ENCODE data around the gene TIE1.

Gene TIE1

GRCh38 chr1:43269627-43270375, 31.0 kb upstream of the TIE1 start, which contains the start of gene TMEM125:
TMEM125 (plus strand) TSS chr1:43269983; CDS start chr1:43272723, 2,740 bp downstream.
- TF ChIP-seq CTCF (IDR thresholded peaks at IDR 0.05; ENCODE audit: extremely low read depth, insufficient read depth, missing control alignments) = no peak
- in situ Hi-C loops (cut with MboI; ENCODE audit: low pct_unique_long_range_greater_than_20kb, low sequenced_read_pairs, unreplicated experiment) = no loop called here
- DNase-seq (ENCODE audit: low spot score) = peak; percentile 15

DNA sequence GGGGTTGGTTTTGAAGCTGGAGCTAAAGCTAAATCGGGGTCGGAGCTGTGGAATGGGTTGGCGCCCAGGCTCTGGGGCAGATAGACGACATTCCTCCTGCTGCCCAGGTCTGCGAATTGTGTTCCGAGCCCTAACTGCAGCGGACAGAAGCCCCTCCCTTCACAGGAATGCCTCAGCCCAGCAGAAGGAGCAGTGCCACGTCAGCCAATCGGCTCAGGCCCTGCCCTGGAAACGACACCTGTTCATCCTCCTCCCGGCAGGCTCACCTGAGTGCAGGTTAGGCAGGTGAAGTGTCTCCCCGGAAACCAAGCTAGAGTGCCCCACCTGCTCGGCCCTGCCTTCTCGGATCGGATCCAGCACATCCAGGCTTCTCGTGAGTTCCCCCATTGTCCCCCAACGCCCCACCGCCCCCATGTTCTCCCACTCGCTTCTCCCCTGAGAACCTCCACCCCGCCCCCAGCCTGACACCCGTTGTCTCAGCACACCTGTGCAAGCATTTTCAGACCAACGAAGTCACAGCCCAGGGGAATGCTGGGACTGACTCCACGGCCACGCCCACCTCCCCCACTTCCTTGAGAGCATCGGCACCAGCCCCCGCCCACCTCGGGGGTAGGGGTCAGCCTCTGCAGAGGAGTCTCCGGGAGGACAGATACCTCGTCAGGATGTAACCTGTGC, 30.2 kb upstream of the TIE1 start:
- DNase-seq (ENCODE audit: low spot score) = peak; percentile 27
- in situ Hi-C loops (cut with MboI; ENCODE audit: low pct_unique_long_range_greater_than_20kb, low sequenced_read_pairs, unreplicated experiment) = no loop called here
- TF ChIP-seq CTCF (IDR thresholded peaks at IDR 0.05; ENCODE audit: extremely low read depth, insufficient read depth, missing control alignments) = no peak

GRCh38 chr1:43271186-43272118, 29.3 kb upstream of the TIE1 start:
- TF ChIP-seq CTCF (IDR thresholded peaks at IDR 0.05; ENCODE audit: extremely low read depth, insufficient read depth, missing control alignments) = no peak
- no peak for DNase-seq (ENCODE audit: low spot score)
- in situ Hi-C loops (cut with MboI; ENCODE audit: low pct_unique_long_range_greater_than_20kb, low sequenced_read_pairs, unreplicated experiment) = no loop called here

DNA sequence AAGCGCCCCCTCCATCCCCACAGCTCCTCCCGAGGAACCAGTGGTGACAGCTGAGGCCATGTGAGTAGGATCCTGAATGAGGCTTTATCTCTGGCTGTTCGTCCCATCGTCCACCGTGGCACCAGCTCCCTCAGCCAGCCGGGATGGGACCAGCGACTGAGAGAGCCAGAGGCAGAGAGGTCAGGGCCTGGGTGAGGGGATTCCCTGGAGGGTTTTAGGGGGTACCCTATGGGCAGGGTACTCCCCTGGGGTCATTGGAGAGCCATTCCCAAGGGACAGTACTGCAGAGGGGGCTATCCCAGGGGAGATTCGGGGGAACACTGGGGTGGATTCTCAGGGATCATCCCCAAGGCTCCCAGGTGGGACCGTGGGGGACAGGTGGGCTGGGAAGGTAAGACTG, 28.6 kb upstream of the TIE1 start:
- no peak for DNase-seq (ENCODE audit: low spot score)
- in situ Hi-C loops (cut with MboI; ENCODE audit: low pct_unique_long_range_greater_than_20kb, low sequenced_read_pairs, unreplicated experiment) = no loop called here
- no peak for TF ChIP-seq CTCF (IDR thresholded peaks at IDR 0.05; ENCODE audit: extremely low read depth, insufficient read depth, missing control alignments)

- in situ Hi-C loops (cut with MboI; ENCODE audit: low pct_unique_long_range_greater_than_20kb, low sequenced_read_pairs, unreplicated experiment) = no loop called here
- TF ChIP-seq CTCF (IDR thresholded peaks at IDR 0.05; ENCODE audit: extremely low read depth, insufficient read depth, missing control alignments) = no peak
- no peak for DNase-seq (ENCODE audit: low spot score)
These were observed 27.9 kb upstream of the TIE1 start for GRCh38 chr1:43272576-43273571.
